ENCODE data around the gene PML. TPM values are rescaled to one million over a fixed set of nuclear protein-coding genes. Genes with fewer than 3 reads are reported as not detected.

PML gene
- total and polyA plus RNA-seq, 12 donors, result 17.9 to 50.1 (median 22.5) TPM

GRCh38 chr15:73952913-73953750 is 41.4 kb upstream of the PML start:
- DNase-seq (no peak), ATAC-seq (no peak)
- no peaks in the 10 kb centered on the region for H3K9me3 ChIP-seq
- TF ChIP-seq, protein P1, sequence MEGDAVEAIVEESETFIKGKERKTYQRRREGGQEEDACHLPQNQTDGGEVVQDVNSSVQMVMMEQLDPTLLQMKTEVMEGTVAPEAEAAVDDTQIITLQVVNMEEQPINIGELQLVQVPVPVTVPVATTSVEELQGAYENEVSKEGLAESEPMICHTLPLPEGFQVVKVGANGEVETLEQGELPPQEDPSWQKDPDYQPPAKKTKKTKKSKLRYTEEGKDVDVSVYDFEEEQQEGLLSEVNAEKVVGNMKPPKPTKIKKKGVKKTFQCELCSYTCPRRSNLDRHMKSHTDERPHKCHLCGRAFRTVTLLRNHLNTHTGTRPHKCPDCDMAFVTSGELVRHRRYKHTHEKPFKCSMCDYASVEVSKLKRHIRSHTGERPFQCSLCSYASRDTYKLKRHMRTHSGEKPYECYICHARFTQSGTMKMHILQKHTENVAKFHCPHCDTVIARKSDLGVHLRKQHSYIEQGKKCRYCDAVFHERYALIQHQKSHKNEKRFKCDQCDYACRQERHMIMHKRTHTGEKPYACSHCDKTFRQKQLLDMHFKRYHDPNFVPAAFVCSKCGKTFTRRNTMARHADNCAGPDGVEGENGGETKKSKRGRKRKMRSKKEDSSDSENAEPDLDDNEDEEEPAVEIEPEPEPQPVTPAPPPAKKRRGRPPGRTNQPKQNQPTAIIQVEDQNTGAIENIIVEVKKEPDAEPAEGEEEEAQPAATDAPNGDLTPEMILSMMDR (IDR thresholded peaks at IDR 0.05), result no peak
- no peaks in the 10 kb centered on the region for H3K27me3 ChIP-seq
- H3K4me3 ChIP-seq, result no peak overlapping the region
- H3K27ac ChIP-seq, result peak overlapping the region in 6 of 10 donors; percentile 90 to 97 (median 94)
- 78 to 81% methylated on average over 10 of the region's 10 CpGs for WGBS, 2 donors
- peaks cover 0 to 26% (median 6%) of the 10 kb centered on the region in 9 donors for H3K36me3 ChIP-seq
- H3K4me1 ChIP-seq, result peaks cover 15 to 60% (median 43%) of the 10 kb centered on the region in 9 donors
- intact Hi-C loops (cut with DNase I), result no loop called here

DNA sequence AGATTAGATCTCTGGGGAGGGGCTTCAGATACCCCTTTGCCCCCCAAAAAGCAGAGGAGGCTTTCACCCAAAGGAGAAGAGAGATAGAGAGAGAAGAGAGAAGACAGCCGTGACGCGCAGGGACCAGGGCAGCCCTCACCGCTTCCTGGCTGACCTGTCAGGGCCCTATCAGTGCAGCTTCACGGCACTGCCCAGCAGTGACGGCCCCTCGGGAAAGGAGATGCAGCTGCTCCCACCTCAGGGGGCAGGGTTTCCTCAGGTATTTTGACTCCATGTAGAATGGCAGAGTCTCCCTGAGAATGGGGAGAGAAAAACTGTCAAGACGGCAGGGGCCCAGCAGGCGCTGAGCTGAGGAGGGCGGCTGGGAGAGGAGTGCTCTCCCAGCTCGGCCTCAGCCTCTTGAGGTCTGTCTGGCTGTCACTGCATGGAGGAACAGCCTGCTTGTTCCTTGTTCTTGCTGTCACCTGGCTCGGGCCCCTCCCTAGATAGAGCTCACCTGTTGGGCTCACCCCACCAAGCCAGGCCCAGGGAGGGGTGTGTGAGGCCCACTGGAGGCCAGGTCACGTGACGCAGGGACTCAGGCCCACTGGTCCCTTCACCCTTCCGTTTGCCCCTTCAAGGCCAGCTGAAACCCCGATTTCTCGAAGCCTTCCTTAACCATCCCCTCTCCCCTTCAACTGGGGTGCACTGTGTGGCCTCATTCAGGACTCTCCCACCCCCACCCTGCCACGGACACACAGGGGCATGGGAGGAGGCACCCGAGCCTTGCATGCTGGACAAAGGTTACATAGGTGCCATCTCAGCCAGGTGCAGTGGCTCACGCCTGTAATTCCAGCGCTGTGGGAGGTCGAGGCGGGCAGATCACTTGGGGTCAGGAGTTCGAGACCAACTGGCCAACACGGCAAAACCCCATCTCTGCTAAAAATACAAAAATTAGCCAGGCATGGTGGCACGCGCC is 40.0 kb upstream of the PML start:
- intact Hi-C loops (cut with DNase I), result no loop called here
- TF ChIP-seq, protein P1 (IDR thresholded peaks at IDR 0.05), result no peak
- 92 to 93% methylated on average over 27 of the region's 27 CpGs for WGBS, 2 donors
- peaks cover 0 to 12% (median 4%) of the 10 kb centered on the region in 9 donors for H3K36me3 ChIP-seq
- no peaks in the 10 kb centered on the region for H3K9me3 ChIP-seq
- no peaks in the 10 kb centered on the region for H3K27me3 ChIP-seq
- H3K4me1 ChIP-seq, result peaks cover 15 to 68% (median 45%) of the 10 kb centered on the region in 9 donors
- ATAC-seq, result no peak
- no peak overlapping the region for H3K4me3 ChIP-seq
- no peak for DNase-seq
- H3K27ac ChIP-seq, result peak overlapping the region in 3 of 10 donors; percentile 17 to 97 (median 95)

DNA sequence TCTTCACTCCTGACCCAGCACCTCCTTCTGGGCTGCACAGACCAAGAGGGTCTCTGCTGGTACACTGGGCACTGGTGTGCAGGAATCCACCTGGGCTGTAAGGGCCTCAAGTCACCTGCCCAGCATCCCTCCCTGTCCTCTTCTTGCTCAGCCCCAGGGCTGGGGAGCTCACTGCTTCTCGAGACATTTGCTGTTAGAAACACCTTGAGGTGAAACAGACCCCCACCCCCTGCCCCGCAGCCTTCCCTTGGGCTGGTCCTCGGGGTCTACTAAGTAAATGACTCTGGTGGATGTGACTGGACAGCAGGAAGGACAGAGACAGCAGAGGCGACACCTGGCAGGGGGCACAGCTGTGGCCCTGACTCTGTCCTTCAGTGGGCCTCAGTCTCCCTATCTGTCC is 39.2 kb upstream of the PML start:
- H3K27me3 ChIP-seq, result no peaks in the 10 kb centered on the region
- peaks cover 0 to 5% (median 0%) of the 10 kb centered on the region in 9 donors for H3K36me3 ChIP-seq
- TF ChIP-seq, protein P1 (IDR thresholded peaks at IDR 0.05), result no peak
- DNase-seq (no peak), ATAC-seq (no peak)
- H3K4me1 ChIP-seq, result peaks cover 15 to 70% (median 46%) of the 10 kb centered on the region in 9 donors
- H3K4me3 ChIP-seq, result no peak overlapping the region
- intact Hi-C loops (cut with DNase I), result no loop called here
- no peak overlapping the region for H3K27ac ChIP-seq
- H3K9me3 ChIP-seq, result no peaks in the 10 kb centered on the region
- 92 to 93% methylated on average over 4 of the region's 4 CpGs for WGBS, 2 donors
